ENCODE results near the gene CCDC92.
A peak's percentile ranks its signal among the peaks of the same experiment; 100 is the strongest.

Gene CCDC92

GRCh38 chr12:124000111-124000510 is 27.5 kb upstream of the CCDC92 start:
- no peak overlapping the region for H3K4ac ChIP-seq (ENCODE audit: low read depth, low read length)
- no peak overlapping the region for H3K4me3 ChIP-seq (ENCODE audit: low read length)
- H2BK5ac ChIP-seq (ENCODE audit: low read length): no peak overlapping the region
- H3K56ac ChIP-seq (ENCODE audit: low read length): no peak overlapping the region
- no peak overlapping the region for H4K8ac ChIP-seq (ENCODE audit: low read depth, low read length)
- H4K5ac ChIP-seq (ENCODE audit: low read length): no peak overlapping the region
- H3K9ac ChIP-seq (ENCODE audit: low read length): no peak overlapping the region
- peaks cover 30% of the 10 kb centered on the region for H3K79me1 ChIP-seq (ENCODE audit: low read length)
- no peak for DNase-seq
- peaks cover 4% of the 10 kb centered on the region for H3K79me2 ChIP-seq (ENCODE audit: control insufficient read depth, insufficient read depth, low read length)
- no peak overlapping the region for H3K18ac ChIP-seq (ENCODE audit: low read length)
- H3K23ac ChIP-seq (ENCODE audit: low read length): no peak overlapping the region
- H3K27me3 ChIP-seq (ENCODE audit: insufficient read depth, low read length, poor library complexity): no peaks in the 10 kb centered on the region
- WGBS (ENCODE audit: extremely low coverage, insufficient coverage, low lambda C conversion rate): no CpG with 5 or more reads among the region's 5 CpGs
- no peak overlapping the region for H2AK5ac ChIP-seq (ENCODE audit: low read length)
- H3K4me1 ChIP-seq (ENCODE audit: control insufficient read depth, low read depth, low read length): peaks cover 17% of the 10 kb centered on the region
- no peak overlapping the region for H2BK120ac ChIP-seq (ENCODE audit: low read depth, low read length)
- no peak overlapping the region for H2BK15ac ChIP-seq (replicated peaks; ENCODE audit: low read depth)
- no peak overlapping the region for H3K4me2 ChIP-seq (ENCODE audit: low read length)
- H3K36me3 ChIP-seq (ENCODE audit: control insufficient read depth, insufficient read depth, low read length): no peaks in the 10 kb centered on the region
- H3K27ac ChIP-seq (ENCODE audit: low read depth, low read length): no peak overlapping the region

- no peak overlapping the region for H3K4me2 ChIP-seq (ENCODE audit: low read length)
- no peak overlapping the region for H3K4ac ChIP-seq (ENCODE audit: low read depth, low read length)
- H3K18ac ChIP-seq (ENCODE audit: low read length): no peak overlapping the region
- no peak overlapping the region for H3K27ac ChIP-seq (ENCODE audit: low read depth, low read length)
- H3K4me1 ChIP-seq (ENCODE audit: control insufficient read depth, low read depth, low read length): peaks cover 21% of the 10 kb centered on the region
- DNase-seq: no peak
- no peak overlapping the region for H2BK15ac ChIP-seq (replicated peaks; ENCODE audit: low read depth)
- no CpG with 5 or more reads among the region's 2 CpGs for WGBS (ENCODE audit: extremely low coverage, insufficient coverage, low lambda C conversion rate)
- no peak overlapping the region for H3K4me3 ChIP-seq (ENCODE audit: low read length)
- no peaks in the 10 kb centered on the region for H3K27me3 ChIP-seq (ENCODE audit: insufficient read depth, low read length, poor library complexity)
- no peak overlapping the region for H2AK5ac ChIP-seq (ENCODE audit: low read length)
- peaks cover 4% of the 10 kb centered on the region for H3K79me2 ChIP-seq (ENCODE audit: control insufficient read depth, insufficient read depth, low read length)
- no peak overlapping the region for H2BK120ac ChIP-seq (ENCODE audit: low read depth, low read length)
- H3K56ac ChIP-seq (ENCODE audit: low read length): no peak overlapping the region
- H3K23ac ChIP-seq (ENCODE audit: low read length): no peak overlapping the region
- H3K79me1 ChIP-seq (ENCODE audit: low read length): peaks cover 29% of the 10 kb centered on the region
- H3K9ac ChIP-seq (ENCODE audit: low read length): no peak overlapping the region
- H4K8ac ChIP-seq (ENCODE audit: low read depth, low read length): no peak overlapping the region
- H4K5ac ChIP-seq (ENCODE audit: low read length): no peak overlapping the region
- H3K36me3 ChIP-seq (ENCODE audit: control insufficient read depth, insufficient read depth, low read length): no peaks in the 10 kb centered on the region
- no peak overlapping the region for H2BK5ac ChIP-seq (ENCODE audit: low read length)
Measured at GRCh38 chr12:123998991-123999359, 26.3 kb upstream of the CCDC92 start.

DNA sequence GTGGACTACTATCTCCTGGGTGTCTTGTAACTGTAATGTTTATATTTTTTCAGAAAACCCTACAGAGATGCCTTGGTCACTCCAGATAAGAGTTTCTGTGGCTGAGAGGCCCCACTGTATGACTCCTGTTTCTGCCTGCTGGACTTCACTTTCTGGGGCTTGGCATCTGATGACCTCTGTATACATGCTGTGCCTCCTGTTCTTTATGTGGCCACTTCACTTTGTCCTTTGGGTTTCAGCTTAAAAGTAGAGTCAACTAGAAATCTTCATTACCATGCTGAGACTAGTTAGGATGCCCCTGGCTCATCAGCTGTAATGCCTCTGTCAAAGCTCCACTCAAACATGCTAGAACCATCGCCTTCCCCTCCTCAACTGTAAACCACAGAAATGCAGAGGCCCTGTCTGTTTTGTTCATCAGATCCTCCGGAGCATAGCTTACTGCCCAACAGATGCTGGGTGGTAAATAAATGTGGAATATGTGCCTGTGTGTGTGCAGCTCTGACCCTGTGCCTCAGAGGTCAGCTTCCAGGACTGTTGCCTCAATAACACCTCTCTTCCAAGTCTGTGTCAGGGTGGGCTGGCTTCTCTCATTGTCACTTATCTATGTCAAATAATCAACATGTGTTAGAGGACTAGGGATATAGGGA is 25.8 kb upstream of the CCDC92 start:
- H2BK120ac ChIP-seq (ENCODE audit: low read depth, low read length): no peak overlapping the region
- H3K4me3 ChIP-seq (ENCODE audit: low read length): no peak overlapping the region
- no peaks in the 10 kb centered on the region for H3K27me3 ChIP-seq (ENCODE audit: insufficient read depth, low read length, poor library complexity)
- H4K8ac ChIP-seq (ENCODE audit: low read depth, low read length): no peak overlapping the region
- H3K18ac ChIP-seq (ENCODE audit: low read length): no peak overlapping the region
- H3K9ac ChIP-seq (ENCODE audit: low read length): no peak overlapping the region
- H3K36me3 ChIP-seq (ENCODE audit: control insufficient read depth, insufficient read depth, low read length): no peaks in the 10 kb centered on the region
- H3K56ac ChIP-seq (ENCODE audit: low read length): peak overlapping the region; percentile 22
- H3K79me2 ChIP-seq (ENCODE audit: control insufficient read depth, insufficient read depth, low read length): peaks cover 4% of the 10 kb centered on the region
- no peak overlapping the region for H4K5ac ChIP-seq (ENCODE audit: low read length)
- peaks cover 23% of the 10 kb centered on the region for H3K4me1 ChIP-seq (ENCODE audit: control insufficient read depth, low read depth, low read length)
- no peak overlapping the region for H3K4ac ChIP-seq (ENCODE audit: low read depth, low read length)
- H2AK5ac ChIP-seq (ENCODE audit: low read length): no peak overlapping the region
- H3K23ac ChIP-seq (ENCODE audit: low read length): peak overlapping the region; percentile 6
- H2BK15ac ChIP-seq (replicated peaks; ENCODE audit: low read depth): no peak overlapping the region
- no peak overlapping the region for H3K27ac ChIP-seq (ENCODE audit: low read depth, low read length)
- whole genome bisulfite sequencing (ENCODE audit: extremely low coverage, insufficient coverage, low lambda C conversion rate): no CpG with 5 or more reads among the region's 2 CpGs
- no peak for DNase-seq
- peaks cover 26% of the 10 kb centered on the region for H3K79me1 ChIP-seq (ENCODE audit: low read length)
- no peak overlapping the region for H3K4me2 ChIP-seq (ENCODE audit: low read length)
- H2BK5ac ChIP-seq (ENCODE audit: low read length): no peak overlapping the region

DNA sequence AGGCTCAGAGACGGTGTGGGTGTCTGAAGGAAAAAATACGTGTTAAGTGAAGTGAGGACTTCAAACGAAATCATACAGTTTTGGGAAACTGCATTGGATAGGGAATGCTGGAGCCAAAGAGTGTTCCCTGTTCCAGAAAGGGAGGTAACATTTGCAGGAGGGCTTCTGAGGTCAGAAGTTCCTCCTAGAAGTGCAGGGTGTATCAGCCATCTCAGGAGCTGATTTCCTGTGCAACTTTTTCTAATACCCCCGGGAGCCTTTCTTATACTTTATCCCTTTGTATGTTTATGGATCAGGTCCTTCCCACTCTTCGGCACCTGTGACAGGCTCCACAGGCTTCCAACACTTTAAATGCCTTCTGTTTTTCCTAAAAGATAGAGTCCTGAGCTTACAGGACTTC is 25.3 kb upstream of the CCDC92 start:
- no peak overlapping the region for H2BK15ac ChIP-seq (replicated peaks; ENCODE audit: low read depth)
- H3K56ac ChIP-seq (ENCODE audit: low read length): no peak overlapping the region
- no peak overlapping the region for H3K4me3 ChIP-seq (ENCODE audit: low read length)
- no peaks in the 10 kb centered on the region for H3K27me3 ChIP-seq (ENCODE audit: insufficient read depth, low read length, poor library complexity)
- no peak for DNase-seq
- H4K5ac ChIP-seq (ENCODE audit: low read length): no peak overlapping the region
- H3K9ac ChIP-seq (ENCODE audit: low read length): no peak overlapping the region
- H2BK120ac ChIP-seq (ENCODE audit: low read depth, low read length): no peak overlapping the region
- H3K4ac ChIP-seq (ENCODE audit: low read depth, low read length): no peak overlapping the region
- H3K27ac ChIP-seq (ENCODE audit: low read depth, low read length): no peak overlapping the region
- H3K23ac ChIP-seq (ENCODE audit: low read length): no peak overlapping the region
- peaks cover 4% of the 10 kb centered on the region for H3K79me2 ChIP-seq (ENCODE audit: control insufficient read depth, insufficient read depth, low read length)
- H3K4me2 ChIP-seq (ENCODE audit: low read length): no peak overlapping the region
- no peak overlapping the region for H4K8ac ChIP-seq (ENCODE audit: low read depth, low read length)
- H3K18ac ChIP-seq (ENCODE audit: low read length): no peak overlapping the region
- peaks cover 24% of the 10 kb centered on the region for H3K4me1 ChIP-seq (ENCODE audit: control insufficient read depth, low read depth, low read length)
- H2BK5ac ChIP-seq (ENCODE audit: low read length): no peak overlapping the region
- no peak overlapping the region for H2AK5ac ChIP-seq (ENCODE audit: low read length)
- peaks cover 26% of the 10 kb centered on the region for H3K79me1 ChIP-seq (ENCODE audit: low read length)
- WGBS (ENCODE audit: extremely low coverage, insufficient coverage, low lambda C conversion rate): no CpG with 5 or more reads among the region's 5 CpGs
- no peaks in the 10 kb centered on the region for H3K36me3 ChIP-seq (ENCODE audit: control insufficient read depth, insufficient read depth, low read length)

DNA sequence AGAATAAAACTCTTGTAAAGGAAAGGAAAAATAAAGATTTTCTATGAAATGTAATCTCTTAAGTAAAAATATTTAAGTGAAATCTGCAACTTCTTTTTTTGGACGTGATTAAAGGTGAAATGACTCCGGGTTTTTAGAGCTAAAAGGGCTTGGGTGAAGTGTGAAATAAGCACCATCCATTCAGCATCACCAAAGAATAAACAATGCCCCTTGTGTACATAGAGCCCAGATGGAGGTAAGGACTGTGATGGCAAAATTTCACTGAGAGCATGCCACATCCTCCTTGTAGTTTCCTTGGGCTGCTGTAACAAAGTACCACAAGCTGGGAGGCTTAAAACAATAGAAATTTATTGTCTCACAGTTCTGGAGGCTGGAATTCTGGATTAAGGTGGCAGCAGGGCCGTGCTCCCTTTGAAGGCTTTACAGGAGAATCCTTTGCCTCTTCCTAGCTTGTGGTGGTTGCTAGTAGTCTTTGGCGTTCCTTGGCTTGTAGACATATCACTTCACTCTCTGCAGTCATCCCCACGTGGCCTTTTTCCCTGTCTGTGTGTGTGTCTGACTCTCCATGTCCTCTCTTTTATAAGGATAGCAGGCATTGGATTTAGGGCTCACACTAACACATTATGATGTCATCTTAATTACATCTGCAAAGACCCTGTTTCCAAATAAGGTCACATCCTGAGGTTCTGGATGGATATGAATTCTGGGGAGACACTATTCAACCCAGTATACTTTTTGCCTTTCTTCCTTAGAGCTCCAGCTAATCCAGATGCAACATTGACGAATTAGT is 24.6 kb upstream of the CCDC92 start:
- peaks cover 4% of the 10 kb centered on the region for H3K79me2 ChIP-seq (ENCODE audit: control insufficient read depth, insufficient read depth, low read length)
- peaks cover 24% of the 10 kb centered on the region for H3K4me1 ChIP-seq (ENCODE audit: control insufficient read depth, low read depth, low read length)
- no peak overlapping the region for H2AK5ac ChIP-seq (ENCODE audit: low read length)
- H3K23ac ChIP-seq (ENCODE audit: low read length): no peak overlapping the region
- H3K4me2 ChIP-seq (ENCODE audit: low read length): no peak overlapping the region
- peaks cover 23% of the 10 kb centered on the region for H3K79me1 ChIP-seq (ENCODE audit: low read length)
- peak overlapping the region; percentile 35 for H3K56ac ChIP-seq (ENCODE audit: low read length)
- H3K4me3 ChIP-seq (ENCODE audit: low read length): no peak overlapping the region
- H3K4ac ChIP-seq (ENCODE audit: low read depth, low read length): no peak overlapping the region
- H3K27me3 ChIP-seq (ENCODE audit: insufficient read depth, low read length, poor library complexity): no peaks in the 10 kb centered on the region
- no CpG with 5 or more reads among the region's 6 CpGs for WGBS (ENCODE audit: extremely low coverage, insufficient coverage, low lambda C conversion rate)
- H4K5ac ChIP-seq (ENCODE audit: low read length): no peak overlapping the region
- no peaks in the 10 kb centered on the region for H3K36me3 ChIP-seq (ENCODE audit: control insufficient read depth, insufficient read depth, low read length)
- no peak overlapping the region for H3K18ac ChIP-seq (ENCODE audit: low read length)
- no peak overlapping the region for H4K8ac ChIP-seq (ENCODE audit: low read depth, low read length)
- H2BK15ac ChIP-seq (replicated peaks; ENCODE audit: low read depth): no peak overlapping the region
- DNase-seq: no peak
- H3K27ac ChIP-seq (ENCODE audit: low read depth, low read length): no peak overlapping the region
- H2BK120ac ChIP-seq (ENCODE audit: low read depth, low read length): no peak overlapping the region
- no peak overlapping the region for H3K9ac ChIP-seq (ENCODE audit: low read length)
- no peak overlapping the region for H2BK5ac ChIP-seq (ENCODE audit: low read length)

Measured in mesendoderm (in vitro differentiated cells).